Right lobe of liver (tissue), 4 donors: Measurements from ENCODE around the gene SHISA9.

ENCODE experiments used
- CTCF ChIP-seq, 4 donors: fragments of 200-600 bp in 3 of 4; fragments of 450-650 bp in 1 of 4; IDR thresholded peaks; one replicate each; pipeline versions ENCODE4 v1.5.1 to v1.8.0; 2016 to 2022; ENCODE audit warnings: antibody characterized with exemption in 4 of 4, mild to moderate bottlenecking in 2 of 4
- POLR2A ChIP-seq: fragments of 450-650 bp; IDR thresholded peaks from one replicate; pipeline ENCODE4 v1.6.1; 2017; ENCODE audit warnings: antibody characterized with exemption, mild to moderate bottlenecking
- donor health status: DM: no; HTN: no; CAD: no.
- donor health status: DM: no; HTN: no; CAD: no.
- donor health status: DM: no; HTN: yes; CAD: no.

GRCh38 chr16:13155780-13156179 lies 254.4 kb downstream of the SHISA9 start:
- TF ChIP-seq CTCF (IDR thresholded peaks at IDR 0.05) (no peak), POLR2A (no peak)
